ENCODE results near the gene SMIM7. TPM values are rescaled to one million over a fixed set of nuclear protein-coding genes. Genes with fewer than 3 reads are reported as not detected.

SMIM7 gene
- total RNA-seq, 1 experiment from 2014 or later = 55.9 TPM

GRCh38 chr19:16640951-16641350, 19.0 kb downstream of the SMIM7 start:
- Mint-ChIP-seq H3K27me3 (ENCODE audit: low read depth) (no peaks in the 10 kb centered on the region), H3K4me1 (peaks cover 3% of the 10 kb centered on the region; the same call in 1 of the 2 replicates), H3K4me3 (no peak overlapping the region), H3K9me3 (no peaks in the 10 kb centered on the region), H3K36me3 (peaks cover 57% of the 10 kb centered on the region), H3K27ac (no peak overlapping the region)
- DNase-seq (ENCODE audit: low spot score) = no peak
- POLR2A ChIA-PET = no interaction called here
- CTCF ChIA-PET = no interaction called here
- no peak for ATAC-seq
- TF ChIP-seq ATF3 (CRISPR knock-in tag; conservative IDR thresholded peaks at IDR 0.05) = no peak

DNA sequence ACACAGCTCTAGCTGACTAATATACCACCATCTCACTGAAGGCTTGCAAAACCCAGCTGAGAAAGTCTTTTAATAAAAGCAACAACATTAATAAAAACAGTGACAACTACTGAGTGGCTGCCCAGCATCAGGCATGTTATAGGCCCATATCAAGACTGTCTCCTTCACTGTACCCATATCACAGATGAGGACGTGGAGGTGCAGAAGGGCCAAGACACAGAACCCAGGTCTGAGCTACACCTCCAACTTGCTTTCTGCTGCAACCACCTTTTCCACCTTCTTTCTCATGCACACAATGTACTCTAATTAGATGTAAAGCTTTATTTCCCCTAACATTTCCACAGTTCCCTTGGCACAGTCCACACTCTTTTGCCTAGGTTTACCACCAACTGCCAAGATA, 21.3 kb downstream of the SMIM7 start:
- no peak for TF ChIP-seq RORB (CRISPR knock-in tag; IDR thresholded peaks at IDR 0.05)
- TF ChIP-seq CTCF (IDR thresholded peaks at IDR 0.05) = no peak
- no peak for TF ChIP-seq ZNF423 (CRISPR knock-in tag; IDR thresholded peaks at IDR 0.05)
- TF ChIP-seq ZBTB43 (CRISPR knock-in tag; IDR thresholded peaks at IDR 0.05) = no peak
- Mint-ChIP-seq H3K27ac (peak overlapping the region; percentile 73; the same call in 1 of the 2 replicates), H3K36me3 (peaks cover 38% of the 10 kb centered on the region), H3K9me3 (no peaks in the 10 kb centered on the region), H3K4me1 (peaks cover 3% of the 10 kb centered on the region; the same call in 1 of the 2 replicates), H3K27me3 (ENCODE audit: low read depth) (no peaks in the 10 kb centered on the region), H3K4me3 (no peak overlapping the region)
- ChIA-PET POLR2A (no interaction called here), CTCF (interaction anchor here (0.6 kb wide), 1 partner anchor 144 kb away, joined by 4 read pairs; no protein-coding TSS in a partner anchor)
- DNase-seq (ENCODE audit: low spot score) (no peak), ATAC-seq (no peak)

DNA sequence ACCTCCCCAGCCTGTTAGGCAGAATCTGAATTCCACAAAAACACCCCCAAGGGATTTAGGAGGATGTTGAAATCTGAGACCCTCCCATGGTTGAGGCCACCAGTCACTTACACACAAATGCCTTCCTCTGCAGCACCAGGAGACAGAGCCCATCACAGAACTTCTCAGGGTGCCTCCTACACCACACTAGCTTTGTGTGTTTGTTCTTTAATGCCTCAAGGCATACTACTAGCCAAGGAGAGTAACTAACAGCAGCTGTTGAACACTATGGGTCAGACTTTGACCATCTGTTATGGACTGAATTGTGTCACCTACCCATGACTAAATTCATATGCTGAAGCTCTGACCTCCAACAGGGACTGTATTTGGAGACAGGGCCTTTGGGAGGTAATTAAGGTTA, 22.4 kb downstream of the SMIM7 start:
- H3K9me3 Mint-ChIP-seq = no peaks in the 10 kb centered on the region
- CTCF ChIA-PET = no interaction called here
- H3K36me3 Mint-ChIP-seq = peaks cover 30% of the 10 kb centered on the region
- peaks cover 3% of the 10 kb centered on the region; the same call in 1 of the 2 replicates for H3K4me1 Mint-ChIP-seq
- H3K4me3 Mint-ChIP-seq = no peak overlapping the region
- POLR2A ChIA-PET = interaction anchor here (0.7 kb wide), 1 partner anchor 583 kb away, joined by 4 read pairs; no protein-coding TSS in a partner anchor
- DNase-seq (ENCODE audit: low spot score) (no peak), ATAC-seq (no peak)
- no peaks in the 10 kb centered on the region for H3K27me3 Mint-ChIP-seq (ENCODE audit: low read depth)
- TF ChIP-seq, protein P1, sequence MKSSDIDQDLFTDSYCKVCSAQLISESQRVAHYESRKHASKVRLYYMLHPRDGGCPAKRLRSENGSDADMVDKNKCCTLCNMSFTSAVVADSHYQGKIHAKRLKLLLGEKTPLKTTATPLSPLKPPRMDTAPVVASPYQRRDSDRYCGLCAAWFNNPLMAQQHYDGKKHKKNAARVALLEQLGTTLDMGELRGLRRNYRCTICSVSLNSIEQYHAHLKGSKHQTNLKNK (CRISPR knock-in tag; IDR thresholded peaks at IDR 0.05) = no peak
- TF ChIP-seq GTF2I (CRISPR knock-in tag; conservative IDR thresholded peaks at IDR 0.05) = no peak
- TF ChIP-seq RELA (CRISPR knock-in tag; IDR thresholded peaks at IDR 0.05; ENCODE audit: borderline replicate concordance) = no peak
- TF ChIP-seq MXD4 (CRISPR knock-in tag; IDR thresholded peaks at IDR 0.05; ENCODE audit: borderline replicate concordance) = no peak
- TF ChIP-seq ATF3 (CRISPR knock-in tag; conservative IDR thresholded peaks at IDR 0.05) = no peak
- no peak for TF ChIP-seq GRHL2 (CRISPR knock-in tag; IDR thresholded peaks at IDR 0.05; ENCODE audit: insufficient replicate concordance, severe bottlenecking)
- no peak for TF ChIP-seq NR3C1 (CRISPR knock-in tag; conservative IDR thresholded peaks at IDR 0.05; ENCODE audit: low read depth)
- no peak overlapping the region; the same call in 1 of the 2 replicates for H3K27ac Mint-ChIP-seq

- no peak for DNase-seq (ENCODE audit: low spot score)
- Mint-ChIP-seq H3K4me1 (peaks cover 11% of the 10 kb centered on the region), H3K36me3 (peaks cover 11% of the 10 kb centered on the region; the same call in 1 of the 2 replicates), H3K27ac (no peak overlapping the region), H3K27me3 (ENCODE audit: low read depth) (no peaks in the 10 kb centered on the region), H3K4me3 (no peak overlapping the region), H3K9me3 (no peaks in the 10 kb centered on the region)
- CTCF ChIA-PET = no interaction called here
- ATAC-seq = no peak
- POLR2A ChIA-PET = no interaction called here
- TF ChIP-seq GTF2I (CRISPR knock-in tag; conservative IDR thresholded peaks at IDR 0.05) = no peak
- no peak for TF ChIP-seq JUN (CRISPR knock-in tag; IDR thresholded peaks at IDR 0.05)
- TF ChIP-seq SP1 (CRISPR knock-in tag; conservative IDR thresholded peaks at IDR 0.05) = no peak
- TF ChIP-seq ZBTB43 (CRISPR knock-in tag; IDR thresholded peaks at IDR 0.05) = no peak
- TF ChIP-seq, protein P2, sequence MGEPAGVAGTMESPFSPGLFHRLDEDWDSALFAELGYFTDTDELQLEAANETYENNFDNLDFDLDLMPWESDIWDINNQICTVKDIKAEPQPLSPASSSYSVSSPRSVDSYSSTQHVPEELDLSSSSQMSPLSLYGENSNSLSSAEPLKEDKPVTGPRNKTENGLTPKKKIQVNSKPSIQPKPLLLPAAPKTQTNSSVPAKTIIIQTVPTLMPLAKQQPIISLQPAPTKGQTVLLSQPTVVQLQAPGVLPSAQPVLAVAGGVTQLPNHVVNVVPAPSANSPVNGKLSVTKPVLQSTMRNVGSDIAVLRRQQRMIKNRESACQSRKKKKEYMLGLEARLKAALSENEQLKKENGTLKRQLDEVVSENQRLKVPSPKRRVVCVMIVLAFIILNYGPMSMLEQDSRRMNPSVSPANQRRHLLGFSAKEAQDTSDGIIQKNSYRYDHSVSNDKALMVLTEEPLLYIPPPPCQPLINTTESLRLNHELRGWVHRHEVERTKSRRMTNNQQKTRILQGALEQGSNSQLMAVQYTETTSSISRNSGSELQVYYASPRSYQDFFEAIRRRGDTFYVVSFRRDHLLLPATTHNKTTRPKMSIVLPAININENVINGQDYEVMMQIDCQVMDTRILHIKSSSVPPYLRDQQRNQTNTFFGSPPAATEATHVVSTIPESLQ (CRISPR knock-in tag; IDR thresholded peaks at IDR 0.05) = no peak
- TF ChIP-seq MAX (CRISPR knock-in tag; IDR thresholded peaks at IDR 0.05) = no peak
- TF ChIP-seq, protein P3, sequence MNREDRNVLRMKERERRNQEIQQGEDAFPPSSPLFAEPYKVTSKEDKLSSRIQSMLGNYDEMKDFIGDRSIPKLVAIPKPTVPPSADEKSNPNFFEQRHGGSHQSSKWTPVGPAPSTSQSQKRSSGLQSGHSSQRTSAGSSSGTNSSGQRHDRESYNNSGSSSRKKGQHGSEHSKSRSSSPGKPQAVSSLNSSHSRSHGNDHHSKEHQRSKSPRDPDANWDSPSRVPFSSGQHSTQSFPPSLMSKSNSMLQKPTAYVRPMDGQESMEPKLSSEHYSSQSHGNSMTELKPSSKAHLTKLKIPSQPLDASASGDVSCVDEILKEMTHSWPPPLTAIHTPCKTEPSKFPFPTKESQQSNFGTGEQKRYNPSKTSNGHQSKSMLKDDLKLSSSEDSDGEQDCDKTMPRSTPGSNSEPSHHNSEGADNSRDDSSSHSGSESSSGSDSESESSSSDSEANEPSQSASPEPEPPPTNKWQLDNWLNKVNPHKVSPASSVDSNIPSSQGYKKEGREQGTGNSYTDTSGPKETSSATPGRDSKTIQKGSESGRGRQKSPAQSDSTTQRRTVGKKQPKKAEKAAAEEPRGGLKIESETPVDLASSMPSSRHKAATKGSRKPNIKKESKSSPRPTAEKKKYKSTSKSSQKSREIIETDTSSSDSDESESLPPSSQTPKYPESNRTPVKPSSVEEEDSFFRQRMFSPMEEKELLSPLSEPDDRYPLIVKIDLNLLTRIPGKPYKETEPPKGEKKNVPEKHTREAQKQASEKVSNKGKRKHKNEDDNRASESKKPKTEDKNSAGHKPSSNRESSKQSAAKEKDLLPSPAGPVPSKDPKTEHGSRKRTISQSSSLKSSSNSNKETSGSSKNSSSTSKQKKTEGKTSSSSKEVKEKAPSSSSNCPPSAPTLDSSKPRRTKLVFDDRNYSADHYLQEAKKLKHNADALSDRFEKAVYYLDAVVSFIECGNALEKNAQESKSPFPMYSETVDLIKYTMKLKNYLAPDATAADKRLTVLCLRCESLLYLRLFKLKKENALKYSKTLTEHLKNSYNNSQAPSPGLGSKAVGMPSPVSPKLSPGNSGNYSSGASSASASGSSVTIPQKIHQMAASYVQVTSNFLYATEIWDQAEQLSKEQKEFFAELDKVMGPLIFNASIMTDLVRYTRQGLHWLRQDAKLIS (CRISPR knock-in tag; IDR thresholded peaks at IDR 0.05; ENCODE audit: borderline replicate concordance) = no peak
Measured at GRCh38 chr19:16631465-16631864, 28.5 kb downstream of the SMIM7 start.

Measured in WTC11 (cell line).